HG03469 (cell line): Measurements from ENCODE around the gene MRPL44.
"Not testable (repeated sequence)": the region's sequence is repeated elsewhere in the genome, so short reads cannot be mapped to it uniquely, and the experiment has no call there.

Experiments
- ATAC-seq: cut with Tn5 transposase; IDR thresholded peaks from one replicate; pipeline ENCODE4 v1.9.1; 2021; ENCODE audit warnings: mild to moderate bottlenecking, moderate library complexity, moderate number of reproducible peaks; ENCODE audit not compliant: unreplicated experiment

The MRPL44 gene

GRCh38 chr2:223935459-223936125, 21.7 kb upstream of the MRPL44 start:
- no peak for ATAC-seq

GRCh38 chr2:223936862-223937326, 20.4 kb upstream of the MRPL44 start:
- ATAC-seq: no peak

- no peak for ATAC-seq
Measured at GRCh38 chr2:223937535-223937934, 19.7 kb upstream of the MRPL44 start.

- ATAC-seq: not testable (repeated sequence)
Measured at GRCh38 chr2:223939438-223939837, 17.8 kb upstream of the MRPL44 start.

GRCh38 chr2:223941579-223942277, 15.5 kb upstream of the MRPL44 start:
- ATAC-seq: peak; percentile 48

GRCh38 chr2:223943135-223943534, 14.1 kb upstream of the MRPL44 start:
- ATAC-seq: no peak

- no peak for ATAC-seq
Measured at GRCh38 chr2:223943561-223944008, 13.7 kb upstream of the MRPL44 start.

- ATAC-seq: no peak
Measured at GRCh38 chr2:223944166-223944702, 13.0 kb upstream of the MRPL44 start.

GRCh38 chr2:223944703-223945531, 12.3 kb upstream of the MRPL44 start, which contains the start of gene WDFY1:
Gene WDFY1, minus strand, starts transcription at chr2:223945335. Its CDS starts 51 bp downstream, at chr2:223945284.
- ATAC-seq: peak; percentile 60

GRCh38 chr2:223945755-223946154, 11.5 kb upstream of the MRPL44 start:
- ATAC-seq: no peak

GRCh38 chr2:223947711-223948205, 9.5 kb upstream of the MRPL44 start:
- no peak for ATAC-seq

GRCh38 chr2:223949241-223949840, 7.9 kb upstream of the MRPL44 start:
- no peak for ATAC-seq

GRCh38 chr2:223950448-223951347, 6.6 kb upstream of the MRPL44 start:
- ATAC-seq: no peak

- ATAC-seq: peak; percentile 46
Measured at GRCh38 chr2:223952280-223952968, 4.8 kb upstream of the MRPL44 start.

- ATAC-seq: no peak
Measured at GRCh38 chr2:223954401-223954800, 2.9 kb upstream of the MRPL44 start.

- peak; percentile 28 for ATAC-seq
Measured at GRCh38 chr2:223956300-223956699, 963 bp upstream of the MRPL44 start.

- no peak for ATAC-seq
Measured at GRCh38 chr2:223959688-223960087, 2.4 kb downstream of the MRPL44 start.

- no peak for ATAC-seq
Measured at GRCh38 chr2:223967981-223968380, 10.7 kb downstream of the MRPL44 start.

- ATAC-seq: no peak
Measured at GRCh38 chr2:223969315-223969714, 12.1 kb downstream of the MRPL44 start.
